Naive thymus-derived CD4-positive, alpha-beta T cell (primary cell): ENCODE measurements around the gene HES3. TPM values are rescaled to one million over a fixed set of nuclear protein-coding genes. Genes with fewer than 3 reads are reported as not detected.

Source experiments
- ATAC-seq: fragments of 150-1000 bp; cut with Tn5 transposase; 2 replicates; pipeline ENCODE4 v1.10.0; 2021; ENCODE audit warnings: mild to moderate bottlenecking, moderate library complexity
- CTCF ChIA-PET: fragments of 350-600 bp; sonication (Branson Sonifier 250); formaldehyde crosslinking; loops from one replicate; lab custom pipeline; 2021; ENCODE audit warnings: antibody characterized with exemption; lab: Charles Lee
- POLR2A ChIA-PET: fragments of 350-600 bp; sonication (Branson Sonifier 250); formaldehyde crosslinking; loops from one replicate; lab custom pipeline; 2021; ENCODE audit warnings: antibody characterized with exemption, inconsistent platforms; lab: Charles Lee
- DNase-seq, 9 donors: peaks; one replicate each; pipeline versions ENCODE4 v3.0.0 to v3.0.0-alpha.2; 2020 to 2022; ENCODE audit warnings: mixed read lengths in 1 of 9
- H3K27ac ChIP-seq: one replicate; pipeline ENCODE4 v1.7.0; 2013; ENCODE audit warnings: mild to moderate bottlenecking, low read depth, low read length, moderate library complexity
- H3K27me3 ChIP-seq, 2 donors: one replicate each; pipeline ENCODE4 v1.7.0; 2013; ENCODE audit warnings: low read length in 2 of 2, mild to moderate bottlenecking in 2 of 2, moderate library complexity in 2 of 2; ENCODE audit not compliant: control insufficient read depth in 2 of 2, insufficient read depth in 2 of 2
- H3K36me3 ChIP-seq, 3 experiments: 1 replicate in 2 of 3; 2 replicates in 1 of 3; pipeline ENCODE4 v1.7.0; 2013; ENCODE audit warnings: low read length in 3 of 3, mild to moderate bottlenecking in 3 of 3, moderate library complexity in 1 of 3; ENCODE audit not compliant: insufficient read depth in 3 of 3, control insufficient read depth in 2 of 3
- H3K4me1 ChIP-seq, 2 donors: one replicate each; pipeline ENCODE4 v1.7.0; 2013; ENCODE audit warnings: low read length in 2 of 2, mild to moderate bottlenecking in 2 of 2, moderate library complexity in 1 of 2; ENCODE audit not compliant: control insufficient read depth in 2 of 2, insufficient read depth in 2 of 2
- H3K4me3 ChIP-seq: 2 replicates; pipeline ENCODE4 v1.7.0; 2013; ENCODE audit warnings: mild to moderate bottlenecking, low read length
- H3K9me3 ChIP-seq, 3 experiments: 1 replicate in 2 of 3; 2 replicates in 1 of 3; pipeline ENCODE4 v1.7.0; 2013; ENCODE audit warnings: low read length in 3 of 3; ENCODE audit not compliant: control insufficient read depth in 2 of 3
- H3K27ac Mint-ChIP-seq, 9 donors: one replicate each; pipeline ENCODE4 v1.8.0; 2020 to 2022; ENCODE audit warnings: mixed read lengths in 9 of 9, mild to moderate bottlenecking in 8 of 9, moderate library complexity in 5 of 9, inconsistent platforms in 2 of 9
- H3K27me3 Mint-ChIP-seq, 5 donors: one replicate each; pipeline ENCODE4 v1.8.0; 2021 to 2022; ENCODE audit warnings: mixed read lengths in 5 of 5, mild to moderate bottlenecking in 1 of 5
- H3K36me3 Mint-ChIP-seq, 5 donors: one replicate each; pipeline ENCODE4 v1.8.0; 2020 to 2022; ENCODE audit warnings: mixed read lengths in 5 of 5, mild to moderate bottlenecking in 3 of 5, inconsistent platforms in 1 of 5
- H3K4me1 Mint-ChIP-seq, 7 donors: one replicate each; pipeline ENCODE4 v1.8.0; 2020 to 2022; ENCODE audit warnings: mixed read lengths in 7 of 7, mild to moderate bottlenecking in 3 of 7, inconsistent platforms in 1 of 7
- H3K4me3 Mint-ChIP-seq, 10 donors: one replicate each; pipeline ENCODE4 v1.8.0; 2020 to 2022; ENCODE audit warnings: mild to moderate bottlenecking in 10 of 10, mixed read lengths in 10 of 10, moderate library complexity in 6 of 10, inconsistent platforms in 2 of 10
- H3K9me3 Mint-ChIP-seq, 11 donors: one replicate each; pipeline ENCODE4 v1.8.0; 2020 to 2022; ENCODE audit warnings: mixed read lengths in 11 of 11, mild to moderate bottlenecking in 4 of 11, inconsistent platforms in 1 of 11, moderate library complexity in 1 of 11
- intact Hi-C, 2 donors: fragments of 100-400 bp; cut with micrococcal nuclease; formaldehyde crosslinking; loops; one replicate each; pipeline ENCODE4 v1.15.1; 2023
- polyA plus RNA-seq, 2 donors: library from polyadenylated mRNA; unstranded; fragments of 300-500 nt; fragmentation: Illumina TruSeq; gene quantifications; one replicate each; pipeline ENCODE4 v1.2.3, GENCODE V29; 2021
- total RNA-seq, 6 experiments: library from RNA in 5 of 6; stranded (reverse) in 5 of 6; gene quantifications; 1 replicate in 5 of 6; 2 replicates in 1 of 6; pipeline ENCODE4 v1.2.3 and lab custom pipeline; 2021 to 2026

HES3 gene
- total and polyA plus RNA-seq, 7 experiments from 2014 or later, result not detected

DNA sequence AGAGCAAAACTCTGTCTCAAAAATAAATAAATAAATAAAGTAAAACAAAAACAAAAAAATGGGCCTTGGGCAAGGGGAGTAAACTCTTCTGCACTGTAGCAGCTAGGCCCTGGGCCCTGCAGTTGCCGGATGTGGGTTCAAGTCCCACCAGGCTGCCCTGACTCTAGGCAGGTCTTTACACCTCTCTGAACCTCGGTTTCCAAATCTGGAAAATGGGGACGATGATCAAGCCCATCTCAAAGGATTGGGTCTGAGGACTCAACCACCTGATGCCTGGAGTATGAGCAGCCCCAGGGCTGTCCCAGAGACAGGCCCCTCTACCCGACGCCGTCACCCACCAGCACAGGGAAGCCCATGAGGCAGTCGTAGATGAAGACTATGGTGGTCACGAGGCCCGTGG is 9.4 kb downstream of the HES3 start:
- H3K4me3 ChIP-seq, result no peak overlapping the region
- Mint-ChIP-seq H3K4me3 (no peak overlapping the region), H3K27ac (no peak overlapping the region), H3K36me3 (no peaks in the 10 kb centered on the region), H3K27me3 (peaks cover 3 to 30% (median 7%) of the 10 kb centered on the region in 5 donors), H3K4me1 (no peaks in the 10 kb centered on the region), H3K9me3 (no peaks in the 10 kb centered on the region)
- CTCF ChIA-PET, result no interaction called here
- DNase-seq, result no peak
- intact Hi-C loops, result no loop called here
- H3K4me1 ChIP-seq, result no peaks in the 10 kb centered on the region
- POLR2A ChIA-PET, result no interaction called here
- peaks cover 0 to 5% of the 10 kb centered on the region in 2 donors for H3K27me3 ChIP-seq
- no peaks in the 10 kb centered on the region for H3K9me3 ChIP-seq
- H3K27ac ChIP-seq, result no peak overlapping the region
- ATAC-seq, result no peak
- no peaks in the 10 kb centered on the region for H3K36me3 ChIP-seq

DNA sequence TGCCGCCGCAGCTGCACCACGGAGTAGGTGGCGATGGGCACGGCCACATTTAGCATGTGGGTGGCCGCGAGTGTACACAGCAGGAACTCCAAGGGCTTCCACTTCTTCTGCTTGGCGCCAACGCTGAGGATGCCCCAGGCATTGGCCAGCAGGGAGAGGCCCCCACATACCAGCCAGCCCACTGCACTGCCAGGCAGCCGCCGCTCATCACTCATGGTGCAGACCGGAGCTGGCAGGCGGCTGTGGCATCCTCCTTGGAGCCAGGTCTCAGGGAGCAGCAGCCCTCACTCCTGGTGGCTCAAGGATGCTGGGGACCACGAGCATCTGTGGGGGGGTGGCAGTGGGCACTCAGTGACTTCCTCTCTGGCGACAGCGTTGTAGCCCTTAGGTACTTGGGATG is 10.7 kb downstream of the HES3 start:
- no peak for ATAC-seq
- H3K9me3 Mint-ChIP-seq, result peaks cover 0 to 2% (median 0%) of the 10 kb centered on the region in 11 donors
- peaks cover 0 to 2% of the 10 kb centered on the region in 2 donors for H3K4me1 ChIP-seq
- peaks cover 0 to 38% (median 10%) of the 10 kb centered on the region in 5 donors for H3K27me3 Mint-ChIP-seq
- H3K27me3 ChIP-seq, result no peaks in the 10 kb centered on the region
- POLR2A ChIA-PET, result no interaction called here
- no peak overlapping the region for H3K27ac ChIP-seq
- H3K4me3 Mint-ChIP-seq, result no peak overlapping the region
- H3K36me3 Mint-ChIP-seq, result no peaks in the 10 kb centered on the region
- H3K9me3 ChIP-seq, result no peaks in the 10 kb centered on the region
- peaks cover 0 to 8% (median 0%) of the 10 kb centered on the region in 7 donors for H3K4me1 Mint-ChIP-seq
- no peak overlapping the region for H3K4me3 ChIP-seq
- H3K27ac Mint-ChIP-seq, result no peak overlapping the region
- intact Hi-C loops, result no loop called here
- no peaks in the 10 kb centered on the region for H3K36me3 ChIP-seq
- DNase-seq, result no peak
- CTCF ChIA-PET, result no interaction called here

DNA sequence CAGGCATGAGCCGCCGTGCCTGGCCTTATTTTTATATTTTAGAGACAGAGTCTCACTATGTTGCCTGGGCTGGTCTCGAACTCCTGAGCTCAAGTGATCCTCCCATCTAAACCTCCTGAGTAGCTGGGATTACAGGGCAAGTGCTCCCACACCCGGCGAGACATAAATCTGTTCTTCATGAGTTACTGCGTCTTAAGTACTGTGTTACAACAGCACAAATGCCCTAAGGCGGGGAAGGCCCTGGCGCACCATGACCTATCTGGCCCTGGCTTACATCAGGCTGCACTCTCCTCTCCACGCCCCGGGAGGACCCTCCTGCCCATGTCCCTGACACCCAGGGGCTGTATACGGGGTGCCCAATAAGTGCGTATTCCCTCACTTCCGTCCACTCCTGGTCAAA is 12.7 kb downstream of the HES3 start:
- peaks cover 0 to 8% (median 0%) of the 10 kb centered on the region in 7 donors for H3K4me1 Mint-ChIP-seq
- peaks cover 0 to 26% (median 3%) of the 10 kb centered on the region in 5 donors for H3K27me3 Mint-ChIP-seq
- no peaks in the 10 kb centered on the region for H3K36me3 ChIP-seq
- peaks cover 0 to 5% of the 10 kb centered on the region in 2 donors for H3K4me1 ChIP-seq
- H3K27ac Mint-ChIP-seq, result no peak overlapping the region
- H3K9me3 ChIP-seq, result no peaks in the 10 kb centered on the region
- intact Hi-C loops, result no loop called here
- H3K4me3 ChIP-seq, result no peak overlapping the region
- DNase-seq (no peak), ATAC-seq (no peak)
- H3K27me3 ChIP-seq, result no peaks in the 10 kb centered on the region
- no peaks in the 10 kb centered on the region for H3K36me3 Mint-ChIP-seq
- ChIA-PET CTCF (no interaction called here), POLR2A (no interaction called here)
- no peak overlapping the region for H3K27ac ChIP-seq
- H3K9me3 Mint-ChIP-seq, result peaks cover 0 to 2% (median 0%) of the 10 kb centered on the region in 11 donors
- H3K4me3 Mint-ChIP-seq, result no peak overlapping the region

DNA sequence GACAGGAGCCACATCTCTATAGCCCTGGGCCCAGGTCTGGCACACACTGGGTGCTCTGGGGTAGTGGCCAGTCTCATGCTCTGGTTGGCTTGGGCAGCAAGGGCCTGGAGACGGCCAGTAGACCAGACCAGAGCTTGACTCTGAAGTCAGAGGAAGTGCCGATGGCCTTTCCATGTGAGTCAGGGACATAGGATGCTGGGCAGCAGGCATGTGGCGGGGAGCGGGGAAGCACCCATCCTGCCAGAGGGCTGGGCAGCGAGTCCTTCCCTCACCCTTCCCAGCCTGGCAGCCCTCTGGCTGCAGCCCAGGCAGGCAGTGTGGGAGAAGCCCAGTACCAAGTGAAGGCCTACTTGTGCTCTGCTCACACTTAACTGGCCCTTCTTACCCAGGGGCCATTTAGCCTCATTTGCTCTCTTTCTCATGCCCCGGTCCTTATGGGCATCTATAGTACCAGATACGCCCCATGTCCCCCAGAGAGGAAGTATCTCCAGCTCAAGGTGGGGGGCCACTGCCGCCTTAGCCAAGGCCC is 13.6 kb downstream of the HES3 start:
- Mint-ChIP-seq H3K36me3 (no peaks in the 10 kb centered on the region), H3K4me1 (peaks cover 0 to 8% (median 1%) of the 10 kb centered on the region in 7 donors), H3K4me3 (no peak overlapping the region), H3K27ac (no peak overlapping the region), H3K27me3 (peaks cover 0 to 28% (median 3%) of the 10 kb centered on the region in 5 donors), H3K9me3 (peaks cover 0 to 3% (median 0%) of the 10 kb centered on the region in 11 donors)
- no peaks in the 10 kb centered on the region for H3K9me3 ChIP-seq
- ATAC-seq (no peak), DNase-seq (no peak)
- H3K4me3 ChIP-seq, result no peak overlapping the region
- H3K4me1 ChIP-seq, result peaks cover 0 to 5% of the 10 kb centered on the region in 2 donors
- no peaks in the 10 kb centered on the region for H3K27me3 ChIP-seq
- ChIA-PET POLR2A (no interaction called here), CTCF (no interaction called here)
- intact Hi-C loops, result no loop called here
- H3K36me3 ChIP-seq, result no peaks in the 10 kb centered on the region
- H3K27ac ChIP-seq, result no peak overlapping the region

DNA sequence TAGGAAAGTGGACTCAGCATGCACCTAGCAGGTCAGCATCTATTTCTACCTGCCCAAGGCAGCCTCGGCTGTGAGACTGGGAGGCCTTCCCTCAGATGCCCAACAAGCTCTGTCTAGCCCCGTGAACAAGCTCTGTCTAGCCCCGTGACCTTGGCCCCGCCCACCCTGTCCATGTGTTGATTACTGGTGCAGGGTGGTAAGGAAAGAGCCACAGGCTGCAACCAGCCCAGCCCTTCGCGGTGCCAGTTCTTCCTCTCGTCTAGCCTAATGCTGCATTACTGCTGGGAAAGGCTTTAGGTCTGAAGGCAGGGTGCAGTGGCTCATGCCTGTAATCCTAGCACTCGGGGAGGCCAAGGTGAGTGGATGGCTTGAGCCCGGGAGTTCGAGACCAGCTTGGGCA is 14.7 kb downstream of the HES3 start:
- Mint-ChIP-seq H3K4me1 (peaks cover 0 to 8% (median 1%) of the 10 kb centered on the region in 7 donors), H3K27me3 (peaks cover 0 to 26% (median 3%) of the 10 kb centered on the region in 5 donors), H3K4me3 (peak overlapping the region in 6 of 10 donors; percentile 16 to 69 (median 56)), H3K9me3 (peaks cover 0 to 3% (median 0%) of the 10 kb centered on the region in 11 donors), H3K36me3 (no peaks in the 10 kb centered on the region), H3K27ac (no peak overlapping the region)
- peaks cover 0 to 5% of the 10 kb centered on the region in 2 donors for H3K4me1 ChIP-seq
- intact Hi-C loops, result no loop called here
- H3K4me3 ChIP-seq, result no peak overlapping the region
- no peaks in the 10 kb centered on the region for H3K9me3 ChIP-seq
- ATAC-seq (no peak), DNase-seq (no peak)
- no peaks in the 10 kb centered on the region for H3K36me3 ChIP-seq
- no peak overlapping the region for H3K27ac ChIP-seq
- CTCF ChIA-PET, result interaction anchor here (0.6 kb wide), 1 partner anchor 146 kb away, joined by 3 read pairs; no protein-coding TSS in a partner anchor
- H3K27me3 ChIP-seq, result no peaks in the 10 kb centered on the region
- POLR2A ChIA-PET, result no interaction called here

DNA sequence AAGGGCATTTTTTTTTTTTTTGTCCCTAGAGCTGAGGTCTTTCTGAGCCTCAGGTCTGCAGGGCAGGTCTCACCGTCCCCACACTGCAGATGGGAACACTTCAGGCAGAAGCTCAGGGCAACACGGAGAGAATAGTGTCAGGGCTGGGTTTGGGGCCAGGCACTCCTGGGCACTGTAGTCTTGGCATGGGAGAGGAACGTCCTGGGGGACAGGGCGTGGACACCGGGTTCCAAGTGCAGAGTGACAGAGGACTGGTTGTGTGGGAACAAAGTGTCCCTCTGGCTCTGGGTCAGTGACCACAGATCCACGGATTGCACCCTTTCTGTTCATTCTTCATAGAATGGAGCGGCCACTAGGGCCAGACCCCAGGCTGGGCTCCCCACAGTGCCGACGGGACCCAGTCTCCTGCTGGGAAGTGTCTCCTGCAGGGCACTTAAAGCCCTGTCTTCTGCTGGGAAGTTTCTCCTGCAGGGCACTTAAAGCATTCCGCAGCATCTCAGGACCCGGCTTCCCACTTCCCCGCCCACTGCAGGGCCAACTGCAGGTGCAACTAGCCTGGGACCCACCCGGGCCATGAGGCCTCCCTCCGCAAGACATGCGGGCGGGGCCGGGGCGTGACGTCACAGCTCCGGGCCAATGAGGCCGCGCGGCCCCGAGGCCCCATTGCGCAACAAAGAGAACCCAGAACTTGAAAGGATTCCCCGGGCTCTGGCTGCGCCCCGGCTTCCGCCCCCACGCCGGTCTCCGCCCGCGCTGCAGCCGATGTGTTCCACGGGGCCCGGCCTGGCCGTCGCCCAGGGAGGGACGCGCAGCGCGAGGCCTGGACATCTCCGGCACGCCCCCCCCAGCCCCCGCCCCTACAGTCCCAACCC is 15.7 kb downstream of the HES3 start:
- DNase-seq (peak; percentile 57 to 84 (median 69)), ATAC-seq (peak; percentile 82)
- POLR2A ChIA-PET, result no interaction called here
- Mint-ChIP-seq H3K4me3 (peak overlapping the region; percentile 47 to 69 (median 63)), H3K9me3 (peaks cover 0 to 3% (median 0%) of the 10 kb centered on the region in 11 donors), H3K27ac (no peak overlapping the region), H3K4me1 (peaks cover 0 to 8% (median 1%) of the 10 kb centered on the region in 7 donors), H3K27me3 (peaks cover 0 to 26% (median 3%) of the 10 kb centered on the region in 5 donors), H3K36me3 (no peaks in the 10 kb centered on the region)
- Histone ChIP-seq H3K4me3 (peak overlapping the region; percentile 16), H3K27ac (no peak overlapping the region), H3K4me1 (peaks cover 0 to 5% of the 10 kb centered on the region in 2 donors), H3K36me3 (no peaks in the 10 kb centered on the region), H3K27me3 (no peaks in the 10 kb centered on the region), H3K9me3 (no peaks in the 10 kb centered on the region)
- CTCF ChIA-PET, result interaction anchor here (0.6 kb wide), 1 partner anchor 216 kb away, joined by 3 read pairs; no protein-coding TSS in a partner anchor
- intact Hi-C loops, result loop anchor here in 1 of 2 donors (1.0 kb wide), 1 partner anchor 13 kb away; no protein-coding TSS in a partner anchor
